Endothelial cell of umbilical vein (primary cell): ENCODE data around the gene TBC1D5. TPM values are rescaled to one million over a fixed set of nuclear protein-coding genes. Genes with fewer than 3 reads are reported as not detected.

Experiments
- BruUV-seq: library from RNA; stranded (reverse); fragments of 400-500 nt; replicated peaks from 2 replicates; lab custom pipeline; 2021; lab: Mats Ljungman, UMichigan
- CTCF ChIA-PET: fragments of 300-600, 350-600 bp; sonication (Branson Sonifier 250); formaldehyde crosslinking; loops from one replicate; lab custom pipeline; 2021; ENCODE audit warnings: antibody characterized with exemption, inconsistent platforms; lab: Charles Lee
- POLR2A ChIA-PET: fragments of 300-600, 350-600 bp; sonication (Branson Sonifier 250); formaldehyde crosslinking; loops from one replicate; lab custom pipeline; 2021; ENCODE audit warnings: antibody characterized with exemption, inconsistent platforms; lab: Charles Lee
- DNase-seq: peaks from one replicate; pipeline ENCODE4 v3.0.0-alpha.2; 2011; ENCODE audit warnings: low read depth, low spot score
- FAIRE-seq: peaks from 2 replicates; lab custom pipeline; 2011; peaks lifted over from hg19 to GRCh38; lab: Jason Lieb, UNC
- H2AFZ ChIP-seq: 2 replicates; pipeline ENCODE4 v1.6.0; 2012; ENCODE audit warnings: low read depth, low read length, control low read depth, inconsistent platforms
- H3K27ac ChIP-seq: 2 replicates; pipeline ENCODE4 v1.5.1; 2011; ENCODE audit warnings: low read depth, mild to moderate bottlenecking, control low read depth, low read length, moderate library complexity; ENCODE audit not compliant: insufficient read depth
- H3K27me3 ChIP-seq, 2 experiments: 2 replicates each; pipeline versions ENCODE4 v1.6.0 to v1.6.1; 2011; ENCODE audit warnings: low read length in 2 of 2, mixed read lengths in 1 of 2; ENCODE audit not compliant: control insufficient read depth in 2 of 2, insufficient read depth in 2 of 2
- H3K36me3 ChIP-seq, 2 experiments: 2 replicates in 1 of 2; 3 replicates in 1 of 2; pipeline ENCODE4 v1.5.1; 2011; ENCODE audit warnings: low read length in 2 of 2, mild to moderate bottlenecking in 1 of 2, moderate library complexity in 1 of 2; ENCODE audit not compliant: control insufficient read depth in 2 of 2, insufficient read depth in 2 of 2; ENCODE audit errors: extremely low read depth in 1 of 2
- H3K4me1 ChIP-seq: 3 replicates; pipeline ENCODE4 v1.5.1; 2011; ENCODE audit warnings: mild to moderate bottlenecking, low read length; ENCODE audit not compliant: control insufficient read depth, insufficient read depth; ENCODE audit errors: extremely low read depth
- H3K4me2 ChIP-seq: 2 replicates; pipeline ENCODE4 v1.6.1; 2011; ENCODE audit warnings: low read length, control low read depth, mixed read lengths; ENCODE audit not compliant: insufficient read depth
- H3K4me3 ChIP-seq, 3 experiments: fragments of 200-600 bp in 1 of 3; sonication (generic), shearing (Covaris generic) in 1 of 3; replicated peaks in 1 of 3; 2 replicates each; pipeline ENCODE4 v1.5.1; 2011 to 2016; ENCODE audit warnings: control low read depth in 3 of 3, low read length in 3 of 3, mild to moderate bottlenecking in 2 of 3, inconsistent platforms in 1 of 3, low read depth in 1 of 3, moderate library complexity in 1 of 3; ENCODE audit not compliant: insufficient read depth in 1 of 3
- H3K79me2 ChIP-seq: 2 replicates; pipeline ENCODE4 v1.6.0; 2012; ENCODE audit warnings: low read length, inconsistent platforms; ENCODE audit not compliant: control insufficient read depth, insufficient read depth
- H3K9ac ChIP-seq: replicated peaks from 2 replicates; pipeline ENCODE3; 2011; ENCODE audit warnings: low read length, control low read depth; ENCODE audit not compliant: insufficient read depth; ENCODE audit errors: extremely low read depth
- H3K9me1 ChIP-seq: replicated peaks from 3 replicates; pipeline ENCODE4 v1.6.0; 2011; ENCODE audit warnings: mild to moderate bottlenecking, low read length; ENCODE audit not compliant: control insufficient read depth, insufficient read depth; ENCODE audit errors: extremely low read depth
- H3K9me3 ChIP-seq: replicated peaks from 2 replicates; pipeline ENCODE4 v1.5.1; 2012; ENCODE audit warnings: low read length, inconsistent platforms; ENCODE audit not compliant: control insufficient read depth, insufficient read depth
- H4K20me1 ChIP-seq: replicated peaks from 2 replicates; pipeline ENCODE3; 2011; ENCODE audit warnings: mild to moderate bottlenecking, low read length; ENCODE audit not compliant: control insufficient read depth, insufficient read depth; ENCODE audit errors: extremely low read depth
- CTCF ChIP-seq, 2 donors: IDR thresholded peaks; 1 replicate in 1 of 2; 2 replicates in 1 of 2; pipeline ENCODE4 v1.5.1; 2011; ENCODE audit warnings: low read length in 2 of 2, mild to moderate bottlenecking in 2 of 2, moderate library complexity in 2 of 2, control low read depth in 1 of 2, inconsistent platforms in 1 of 2, low read depth in 1 of 2; ENCODE audit not compliant: insufficient read depth in 1 of 2; ENCODE audit errors: extremely low read depth in 1 of 2
- EZH2 ChIP-seq: IDR thresholded peaks from 2 replicates; pipeline ENCODE4 v1.6.1; 2012; ENCODE audit warnings: borderline replicate concordance, low read depth, mild to moderate bottlenecking, moderate library complexity, low read length, inconsistent platforms; ENCODE audit not compliant: severe bottlenecking
- FOS ChIP-seq: IDR thresholded peaks from 2 replicates; pipeline ENCODE4 v1.6.1; 2011; ENCODE audit warnings: mild to moderate bottlenecking, low read length, moderate library complexity, borderline replicate concordance; ENCODE audit not compliant: insufficient read depth
- GATA2 ChIP-seq: IDR thresholded peaks from 2 replicates; pipeline ENCODE4 v1.7.0; 2011; ENCODE audit warnings: low read depth, mild to moderate bottlenecking, moderate library complexity, mixed read lengths, low read length; ENCODE audit not compliant: insufficient read length, insufficient read depth
- JUN ChIP-seq: IDR thresholded peaks from 2 replicates; pipeline ENCODE4 v1.6.1; 2011; ENCODE audit warnings: borderline replicate concordance, low read depth; ENCODE audit not compliant: insufficient read length, insufficient read depth
- MAX ChIP-seq: IDR thresholded peaks from 2 replicates; pipeline ENCODE4 v1.6.1; 2011; ENCODE audit not compliant: insufficient read depth, insufficient read length
- MYC ChIP-seq: IDR thresholded peaks from one replicate; pipeline ENCODE4 v1.6.1; 2011; ENCODE audit warnings: mild to moderate bottlenecking, low read depth, low read length
- POLR2A ChIP-seq: IDR thresholded peaks from 2 replicates; pipeline ENCODE4 v1.6.1; 2012; ENCODE audit warnings: low read depth, mild to moderate bottlenecking, control low read depth, low read length
- POLR2AphosphoS5 ChIP-seq: IDR thresholded peaks from 2 replicates; pipeline ENCODE4 v1.6.1; 2012; ENCODE audit warnings: low read depth, mild to moderate bottlenecking, control low read depth, low read length, moderate library complexity; ENCODE audit not compliant: insufficient read depth
- dilution Hi-C: fragments of 300-500 bp; cut with MboI; formaldehyde crosslinking; loops from one replicate; pipeline ENCODE4 v1.15.0; 2019; ENCODE audit warnings: low sequenced_read_pairs; ENCODE audit not compliant: extremely low pct_ligation_motif_present
- intact Hi-C: fragments of 100-400 bp; cut with micrococcal nuclease; formaldehyde crosslinking; loops from one replicate; pipeline ENCODE4 v1.10.0; 2022
- polyA plus RNA-seq, 4 experiments: library from polyadenylated mRNA; depleted of rRNA in 3 of 4; stranded (reverse) in 3 of 4; unstranded in 1 of 4; fragments of >200 nt; gene quantifications; 2 replicates each; pipeline versions ENCODE4 v1.2.1 to v1.2.3, GENCODE V29; 2011 to 2012; ENCODE audit warnings: missing spikeins in 1 of 4
- total RNA-seq: library from RNA; stranded (reverse); gene quantifications from 2 replicates; pipeline ENCODE4 v1.2.3, GENCODE V29; 2021

Gene TBC1D5
- total and polyA plus RNA-seq, 2 donors (not counting 3 experiments of a cell fraction or from before 2014, with no cell fraction given) = 17.5 to 44.7 TPM

- intact Hi-C loops = no loop called here
- dilution Hi-C loops = no loop called here
- Histone ChIP-seq H3K4me3 (no peak overlapping the region), H3K4me1 (no peaks in the 10 kb centered on the region), H3K9me1 (no peaks in the 10 kb centered on the region), H3K27ac (no peak overlapping the region), H3K27me3 (no peaks in the 10 kb centered on the region), H3K9ac (no peak overlapping the region), H2AFZ (no peak overlapping the region), H3K36me3 (peaks cover 0 to 5% of the 10 kb centered on the region in 2 experiments), H3K79me2 (no peaks in the 10 kb centered on the region), H4K20me1 (no peaks in the 10 kb centered on the region), H3K9me3 (no peaks in the 10 kb centered on the region), H3K4me2 (no peak overlapping the region)
- ChIA-PET POLR2A (no interaction called here), CTCF (interaction anchor here (1.7 kb wide), 1 partner anchor 12 kb away, joined by 4 read pairs; no protein-coding TSS in a partner anchor)
- FAIRE-seq = no peak
- no TSS peak for BruUV-seq
- no peak for DNase-seq
- TF ChIP-seq MAX = no peak
- no peak for TF ChIP-seq JUN
- TF ChIP-seq FOS = no peak
- no peak for TF ChIP-seq POLR2AphosphoS5
- TF ChIP-seq MYC = no peak
- no peak for TF ChIP-seq GATA2
- TF ChIP-seq POLR2A = no peak
- TF ChIP-seq EZH2 = no peak
- TF ChIP-seq CTCF (IDR thresholded peaks at IDR 0.05; ENCODE audit: extremely low read depth in 1 of 2, insufficient read depth in 1 of 2, low read depth in 1 of 2, low read length in 2 of 2) = no peak
These were observed 588.2 kb downstream of the TBC1D5 start for GRCh38 chr3:17154221-17154620.
